Measurements from ENCODE around the gene PLCL2. TPM values are rescaled to one million over a fixed set of nuclear protein-coding genes. Genes with fewer than 3 reads are reported as not detected.
A peak's percentile ranks its signal among the peaks of the same experiment; 100 is the strongest.

Gene PLCL2
- total RNA-seq (2021) (0.92 and 1.0 TPM in 2 replicates), Bru-seq, nascent RNA (percentile 42 among the genes with signal in this experiment), BruChase-seq, experiment 1, labeled RNA remaining after a 2-hour chase (percentile 33 among the genes with signal in this experiment), BruChase-seq, experiment 2, labeled RNA remaining after a 6-hour chase (percentile 25 among the genes with signal in this experiment)
- long read RNA-seq, full-length matches to known transcripts: 5 of 7 reads
- long read RNA-seq, partial matches to known transcripts: 0 of 7 reads
- long read RNA-seq, other reads (novel, unspliced or antisense): 2 of 7 reads

DNA sequence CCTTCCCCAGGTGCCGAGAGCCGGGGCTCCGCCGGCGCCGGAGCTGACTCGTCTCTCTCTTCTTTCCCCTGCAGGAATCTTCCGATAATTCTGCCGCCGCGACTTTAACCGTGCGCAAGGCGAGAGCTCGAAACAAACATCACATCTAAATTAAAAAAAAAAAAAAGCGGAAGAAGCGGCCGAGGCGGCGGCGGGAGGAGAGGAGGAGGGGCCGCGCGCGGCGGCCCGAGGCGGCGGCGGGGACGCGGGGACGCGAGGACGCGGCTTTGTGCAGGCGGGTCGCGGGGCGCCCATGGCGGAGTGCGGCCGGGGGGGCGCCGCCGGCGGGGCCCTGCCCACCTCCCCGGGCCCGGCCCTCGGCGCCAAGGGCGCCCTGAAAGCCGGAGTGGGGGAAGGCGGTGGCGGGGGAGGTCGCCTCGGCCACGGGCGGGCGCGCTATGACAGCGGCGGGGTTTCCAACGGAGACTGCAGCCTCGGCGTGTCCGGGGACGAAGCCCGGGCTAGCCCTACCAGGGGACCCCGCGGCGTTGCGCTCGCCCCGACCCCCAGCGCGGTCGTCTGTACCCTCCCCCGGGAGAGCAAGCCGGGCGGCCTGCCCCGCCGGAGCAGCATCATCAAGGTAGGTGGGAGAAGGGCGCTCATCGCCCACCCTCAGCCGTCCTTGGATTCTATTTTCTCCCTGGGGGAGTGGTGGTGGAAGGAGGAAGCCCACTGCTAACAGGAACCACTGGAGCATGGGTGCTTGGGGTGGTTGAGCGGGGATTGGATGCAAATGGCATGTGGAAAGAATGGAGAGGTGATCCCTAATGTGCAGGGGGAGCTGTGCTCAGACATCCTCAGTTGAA is at the start of gene PLCL2:
PLCL2 (plus strand) TSS at position 208 of the 845 bp plus-strand sequence; CDS start at position 293, 85 bp downstream.
- ChIA-PET POLR2A (ENCODE audit: low non-redundant PET) (no interaction called here), CTCF (no interaction called here)
- peaks cover 34% of the 10 kb centered on the region for H3K27me3 ChIP-seq (replicated peaks; ENCODE audit: insufficient read depth, low read depth, low read length, poor library complexity)
- no peak for TF ChIP-seq EZH2 (IDR thresholded peaks at IDR 0.05; ENCODE audit: borderline replicate concordance, low read depth, low read length, poor library complexity, severe bottlenecking)
- TF ChIP-seq, protein P1, sequence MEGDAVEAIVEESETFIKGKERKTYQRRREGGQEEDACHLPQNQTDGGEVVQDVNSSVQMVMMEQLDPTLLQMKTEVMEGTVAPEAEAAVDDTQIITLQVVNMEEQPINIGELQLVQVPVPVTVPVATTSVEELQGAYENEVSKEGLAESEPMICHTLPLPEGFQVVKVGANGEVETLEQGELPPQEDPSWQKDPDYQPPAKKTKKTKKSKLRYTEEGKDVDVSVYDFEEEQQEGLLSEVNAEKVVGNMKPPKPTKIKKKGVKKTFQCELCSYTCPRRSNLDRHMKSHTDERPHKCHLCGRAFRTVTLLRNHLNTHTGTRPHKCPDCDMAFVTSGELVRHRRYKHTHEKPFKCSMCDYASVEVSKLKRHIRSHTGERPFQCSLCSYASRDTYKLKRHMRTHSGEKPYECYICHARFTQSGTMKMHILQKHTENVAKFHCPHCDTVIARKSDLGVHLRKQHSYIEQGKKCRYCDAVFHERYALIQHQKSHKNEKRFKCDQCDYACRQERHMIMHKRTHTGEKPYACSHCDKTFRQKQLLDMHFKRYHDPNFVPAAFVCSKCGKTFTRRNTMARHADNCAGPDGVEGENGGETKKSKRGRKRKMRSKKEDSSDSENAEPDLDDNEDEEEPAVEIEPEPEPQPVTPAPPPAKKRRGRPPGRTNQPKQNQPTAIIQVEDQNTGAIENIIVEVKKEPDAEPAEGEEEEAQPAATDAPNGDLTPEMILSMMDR (conservative IDR thresholded peaks at IDR 0.05; ENCODE audit: low read depth, low read length): no peak
- intact Hi-C loops (cut with micrococcal nuclease; ENCODE audit: unreplicated experiment): loop anchor here (10.0 kb wide), 1 partner anchor 350 kb away; no protein-coding TSS in a partner anchor
- no peak within 1 kb of the TSS for H3K27ac ChIP-seq (ENCODE audit: low read depth, low read length, poor library complexity, severe bottlenecking)
- no peaks in the 10 kb centered on the region for H3K4me1 ChIP-seq (ENCODE audit: insufficient read depth, low read length, poor library complexity, severe bottlenecking)
- peak within 1 kb of the TSS; percentile 53 for H3K4me3 ChIP-seq (ENCODE audit: low read depth, low read length, poor library complexity, severe bottlenecking)
- BruUV-seq (replicated peaks): no TSS peak
- peak; percentile 40 for DNase-seq (ENCODE audit: low spot score)
- H3K36me3 ChIP-seq (ENCODE audit: insufficient read depth, low read length, poor library complexity, severe bottlenecking): no peaks in the 10 kb centered on the region
- no peaks in the 10 kb centered on the region for H3K9me3 ChIP-seq (ENCODE audit: low read depth, low read length, poor library complexity, severe bottlenecking)

DNA sequence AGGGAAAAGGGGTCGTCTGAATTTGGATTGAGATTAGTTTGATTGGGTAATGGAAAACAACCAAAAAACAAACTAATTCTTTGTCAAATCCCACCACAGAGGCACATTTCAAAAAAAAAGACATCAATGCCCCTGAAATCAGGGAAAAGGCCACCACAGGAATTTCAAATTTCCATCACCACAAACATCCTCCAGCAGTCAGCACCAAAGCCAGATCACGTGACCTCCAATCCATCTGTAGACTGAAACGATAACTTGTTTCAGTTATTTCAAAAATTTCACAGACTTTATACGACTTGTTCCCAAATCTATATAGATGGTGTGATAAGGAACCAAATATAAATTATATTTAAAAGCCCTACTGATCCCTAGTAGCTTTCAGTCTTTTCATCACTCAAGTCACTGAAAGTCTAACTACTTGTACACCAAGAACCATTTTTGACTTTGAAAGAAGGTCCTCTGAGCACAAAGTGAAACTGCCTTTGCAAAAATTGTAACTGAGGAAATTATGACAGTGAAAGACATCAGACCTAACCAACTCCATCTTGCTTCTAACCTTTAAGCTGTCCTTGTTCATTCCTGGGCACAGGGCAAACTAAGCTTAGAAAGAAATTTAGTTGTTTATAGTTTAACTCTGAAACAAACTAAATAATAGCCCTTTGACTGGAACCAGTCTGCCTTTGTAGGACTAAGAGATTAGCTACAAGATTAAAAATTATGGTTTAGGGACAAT is 48.1 kb upstream of the PLCL2 start:
- POLR2A ChIA-PET (ENCODE audit: low non-redundant PET): no interaction called here
- intact Hi-C loops (cut with micrococcal nuclease; ENCODE audit: unreplicated experiment): no loop called here
- Histone ChIP-seq H3K36me3 (ENCODE audit: insufficient read depth, low read length, poor library complexity, severe bottlenecking) (no peaks in the 10 kb centered on the region), H3K27ac (ENCODE audit: low read depth, low read length, poor library complexity, severe bottlenecking) (no peak overlapping the region), H3K4me1 (ENCODE audit: insufficient read depth, low read length, poor library complexity, severe bottlenecking) (no peaks in the 10 kb centered on the region), H3K27me3 (replicated peaks; ENCODE audit: insufficient read depth, low read depth, low read length, poor library complexity) (peaks cover 4% of the 10 kb centered on the region), H3K9me3 (ENCODE audit: low read depth, low read length, poor library complexity, severe bottlenecking) (no peaks in the 10 kb centered on the region), H3K4me3 (ENCODE audit: low read depth, low read length, poor library complexity, severe bottlenecking) (no peak overlapping the region)
- BruUV-seq (replicated peaks): no TSS peak
- TF ChIP-seq, protein P1 (conservative IDR thresholded peaks at IDR 0.05; ENCODE audit: low read depth, low read length): no peak
- TF ChIP-seq EZH2 (IDR thresholded peaks at IDR 0.05; ENCODE audit: borderline replicate concordance, low read depth, low read length, poor library complexity, severe bottlenecking): no peak
- DNase-seq (ENCODE audit: low spot score): no peak
- CTCF ChIA-PET: no interaction called here

DNA sequence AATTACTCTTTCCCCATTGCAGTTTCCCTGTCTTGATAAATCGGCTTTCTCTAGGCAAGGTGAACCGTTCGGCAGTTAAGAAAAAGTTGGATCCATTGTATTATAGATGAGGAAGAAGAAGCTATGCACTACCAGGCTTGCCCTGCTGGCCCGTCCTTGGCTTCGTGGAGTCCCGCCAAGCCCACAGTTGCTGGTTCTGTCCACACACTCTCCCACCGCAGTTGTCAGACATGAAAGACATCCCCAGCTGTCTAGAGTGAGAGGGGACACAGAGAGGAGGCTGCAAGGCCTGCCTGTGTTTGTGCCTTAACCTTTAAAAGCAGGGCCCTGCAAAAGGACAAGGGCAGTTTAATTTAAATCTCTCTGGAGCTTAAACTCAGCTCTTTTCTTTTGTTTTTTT is 47.2 kb upstream of the PLCL2 start:
- H3K9me3 ChIP-seq (ENCODE audit: low read depth, low read length, poor library complexity, severe bottlenecking): no peaks in the 10 kb centered on the region
- TF ChIP-seq, protein P1 (conservative IDR thresholded peaks at IDR 0.05; ENCODE audit: low read depth, low read length): no peak
- TF ChIP-seq EZH2 (IDR thresholded peaks at IDR 0.05; ENCODE audit: borderline replicate concordance, low read depth, low read length, poor library complexity, severe bottlenecking): no peak
- H3K27ac ChIP-seq (ENCODE audit: low read depth, low read length, poor library complexity, severe bottlenecking): no peak overlapping the region
- ChIA-PET POLR2A (ENCODE audit: low non-redundant PET) (no interaction called here), CTCF (no interaction called here)
- intact Hi-C loops (cut with micrococcal nuclease; ENCODE audit: unreplicated experiment): no loop called here
- no peak overlapping the region for H3K4me3 ChIP-seq (ENCODE audit: low read depth, low read length, poor library complexity, severe bottlenecking)
- H3K4me1 ChIP-seq (ENCODE audit: insufficient read depth, low read length, poor library complexity, severe bottlenecking): no peaks in the 10 kb centered on the region
- no TSS peak for BruUV-seq (replicated peaks)
- H3K36me3 ChIP-seq (ENCODE audit: insufficient read depth, low read length, poor library complexity, severe bottlenecking): no peaks in the 10 kb centered on the region
- peaks cover 4% of the 10 kb centered on the region for H3K27me3 ChIP-seq (replicated peaks; ENCODE audit: insufficient read depth, low read depth, low read length, poor library complexity)
- DNase-seq (ENCODE audit: low spot score): no peak
